Trophoblast cell (in vitro differentiated cells and primary cell): ENCODE data around the gene MED14.

Experiments
- DNase-seq, 2 donors: peaks; one replicate each; pipeline ENCODE4 v3.0.0-alpha.2; 2016
- H2AFZ ChIP-seq: 2 replicates; pipeline ENCODE4 v1.6.1; 2013; ENCODE audit warnings: low read length, moderate library complexity, mild to moderate bottlenecking; ENCODE audit not compliant: insufficient read depth, poor library complexity
- H2AK5ac ChIP-seq: 2 replicates; pipeline ENCODE4 v1.6.1; 2013; ENCODE audit warnings: mild to moderate bottlenecking, low read length
- H2BK120ac ChIP-seq: 2 replicates; pipeline ENCODE4 v1.6.1; 2013; ENCODE audit warnings: low read length, mild to moderate bottlenecking, moderate library complexity; ENCODE audit not compliant: insufficient read depth, poor library complexity
- H2BK12ac ChIP-seq: 2 replicates; pipeline ENCODE4 v1.6.1; 2013; ENCODE audit warnings: mild to moderate bottlenecking, low read length, moderate library complexity
- H2BK5ac ChIP-seq: 2 replicates; pipeline ENCODE4 v1.6.1; 2013; ENCODE audit warnings: low read length, low read depth, moderate library complexity, mild to moderate bottlenecking; ENCODE audit not compliant: poor library complexity
- H3K14ac ChIP-seq: 2 replicates; pipeline ENCODE4 v1.6.1; 2013; ENCODE audit warnings: mild to moderate bottlenecking, low read length
- H3K18ac ChIP-seq: 2 replicates; pipeline ENCODE4 v1.6.1; 2013; ENCODE audit warnings: mild to moderate bottlenecking, low read length
- H3K23ac ChIP-seq: 2 replicates; pipeline ENCODE4 v1.6.1; 2013; ENCODE audit warnings: low read length
- H3K27ac ChIP-seq: 2 replicates; pipeline ENCODE4 v1.5.1; 2013; ENCODE audit warnings: low read depth, mild to moderate bottlenecking, inconsistent platforms, low read length, moderate library complexity
- H3K27me3 ChIP-seq: 2 replicates; pipeline ENCODE4 v1.6.1; 2013; ENCODE audit warnings: inconsistent platforms, mild to moderate bottlenecking, low read length, moderate library complexity; ENCODE audit not compliant: insufficient read depth
- H3K36me3 ChIP-seq, 2 experiments: 1 replicate in 1 of 2; 2 replicates in 1 of 2; pipeline ENCODE4 v1.6.1; 2013; ENCODE audit warnings: low read length in 2 of 2, mild to moderate bottlenecking in 2 of 2, moderate library complexity in 1 of 2; ENCODE audit not compliant: insufficient read depth in 2 of 2, control insufficient read depth in 1 of 2
- H3K4ac ChIP-seq: 2 replicates; pipeline ENCODE4 v1.6.1; 2013; ENCODE audit warnings: low read depth, mild to moderate bottlenecking, low read length, moderate library complexity
- H3K4me1 ChIP-seq, 2 experiments: 1 replicate in 1 of 2; 2 replicates in 1 of 2; pipeline ENCODE4 v1.6.1; 2013; ENCODE audit warnings: low read length in 2 of 2, mild to moderate bottlenecking in 2 of 2, moderate library complexity in 1 of 2; ENCODE audit not compliant: insufficient read depth in 2 of 2, control insufficient read depth in 1 of 2
- H3K4me2 ChIP-seq: 2 replicates; pipeline ENCODE4 v1.6.1; 2013; ENCODE audit warnings: inconsistent platforms, mild to moderate bottlenecking, low read length, moderate library complexity
- H3K4me3 ChIP-seq: 2 replicates; pipeline ENCODE4 v1.5.1; 2013; ENCODE audit warnings: mild to moderate bottlenecking, low read depth, low read length, inconsistent platforms
- H3K79me1 ChIP-seq: one replicate; pipeline ENCODE4 v1.6.1; 2013; ENCODE audit warnings: low read length
- H3K79me2 ChIP-seq: 2 replicates; pipeline ENCODE4 v1.6.1; 2013; ENCODE audit warnings: low read length, mild to moderate bottlenecking; ENCODE audit not compliant: control insufficient read depth, insufficient read depth, poor library complexity
- H3K9ac ChIP-seq: 2 replicates; pipeline ENCODE4 v1.6.1; 2013; ENCODE audit warnings: mild to moderate bottlenecking, low read length
- H3K9me3 ChIP-seq: 2 replicates; pipeline ENCODE4 v1.6.1; 2013; ENCODE audit warnings: low read depth, mild to moderate bottlenecking, control low read depth, inconsistent platforms, low read length; ENCODE audit not compliant: insufficient read depth
- H4K12ac ChIP-seq: 2 replicates; pipeline ENCODE4 v1.6.1; 2013; ENCODE audit warnings: low read depth, mild to moderate bottlenecking, low read length, moderate library complexity
- H4K8ac ChIP-seq: 2 replicates; pipeline ENCODE4 v1.6.1; 2013; ENCODE audit warnings: low read depth, mild to moderate bottlenecking, low read length, moderate library complexity
- H4K91ac ChIP-seq: one replicate; pipeline ENCODE4 v1.6.1; 2013; ENCODE audit warnings: low read depth, mild to moderate bottlenecking, low read length, moderate library complexity
- WGBS: extraction: QIAGEN DNeasy Blood & Tissue Kit; methylation state at CpG from one replicate; pipeline ENCODE4 v1.1.7; 2013; ENCODE audit warnings: missing lambda C conversion rate; ENCODE audit not compliant: insufficient read length, insufficient coverage; ENCODE audit errors: extremely low coverage; 5-methylcytosine and 5-hydroxymethylcytosine counted together

Gene MED14

GRCh38 chrX:40780082-40780481 lies 44.7 kb upstream of the MED14 start:
- H3K9me3 ChIP-seq, result no peaks in the 10 kb centered on the region
- H3K79me1 ChIP-seq, result no peaks in the 10 kb centered on the region
- no peaks in the 10 kb centered on the region for H3K79me2 ChIP-seq
- WGBS, result no CpG with 5 or more reads among the region's 6 CpGs
- no peak overlapping the region for H2AFZ ChIP-seq
- no peaks in the 10 kb centered on the region for H3K4me1 ChIP-seq
- H3K23ac ChIP-seq, result no peak overlapping the region
- no peak overlapping the region for H2AK5ac ChIP-seq
- no peak overlapping the region for H3K4me3 ChIP-seq
- H3K9ac ChIP-seq, result no peak overlapping the region
- H4K8ac ChIP-seq, result no peak overlapping the region
- H3K18ac ChIP-seq, result no peak overlapping the region
- H3K4ac ChIP-seq, result no peak overlapping the region
- no peak for DNase-seq
- no peak overlapping the region for H3K4me2 ChIP-seq
- no peaks in the 10 kb centered on the region for H3K36me3 ChIP-seq
- H2BK120ac ChIP-seq, result no peak overlapping the region
- H2BK5ac ChIP-seq, result no peak overlapping the region
- H3K14ac ChIP-seq, result no peak overlapping the region
- H4K12ac ChIP-seq, result no peak overlapping the region
- no peaks in the 10 kb centered on the region for H3K27me3 ChIP-seq
- no peak overlapping the region for H2BK12ac ChIP-seq
- no peak overlapping the region for H4K91ac ChIP-seq
- H3K27ac ChIP-seq, result no peak overlapping the region

- DNase-seq, result no peak
- H2BK5ac ChIP-seq, result no peak overlapping the region
- no peak overlapping the region for H3K4ac ChIP-seq
- no peak overlapping the region for H3K23ac ChIP-seq
- H2AK5ac ChIP-seq, result no peak overlapping the region
- no peaks in the 10 kb centered on the region for H3K27me3 ChIP-seq
- peak overlapping the region; percentile 18 for H4K12ac ChIP-seq
- H3K4me2 ChIP-seq, result no peak overlapping the region
- no peak overlapping the region for H4K8ac ChIP-seq
- no peak overlapping the region for H3K14ac ChIP-seq
- no peaks in the 10 kb centered on the region for H3K36me3 ChIP-seq
- no peaks in the 10 kb centered on the region for H3K9me3 ChIP-seq
- no peak overlapping the region for H3K27ac ChIP-seq
- H2AFZ ChIP-seq, result no peak overlapping the region
- H3K4me3 ChIP-seq, result no peak overlapping the region
- H3K18ac ChIP-seq, result no peak overlapping the region
- H3K79me2 ChIP-seq, result no peaks in the 10 kb centered on the region
- no peaks in the 10 kb centered on the region for H3K4me1 ChIP-seq
- no peak overlapping the region for H2BK12ac ChIP-seq
- WGBS, result no CpG with 5 or more reads among the region's 4 CpGs
- no peaks in the 10 kb centered on the region for H3K79me1 ChIP-seq
- no peak overlapping the region for H3K9ac ChIP-seq
- H2BK120ac ChIP-seq, result no peak overlapping the region
- no peak overlapping the region for H4K91ac ChIP-seq
Observed at GRCh38 chrX:40778861-40779575, 43.7 kb upstream of the MED14 start.

DNA sequence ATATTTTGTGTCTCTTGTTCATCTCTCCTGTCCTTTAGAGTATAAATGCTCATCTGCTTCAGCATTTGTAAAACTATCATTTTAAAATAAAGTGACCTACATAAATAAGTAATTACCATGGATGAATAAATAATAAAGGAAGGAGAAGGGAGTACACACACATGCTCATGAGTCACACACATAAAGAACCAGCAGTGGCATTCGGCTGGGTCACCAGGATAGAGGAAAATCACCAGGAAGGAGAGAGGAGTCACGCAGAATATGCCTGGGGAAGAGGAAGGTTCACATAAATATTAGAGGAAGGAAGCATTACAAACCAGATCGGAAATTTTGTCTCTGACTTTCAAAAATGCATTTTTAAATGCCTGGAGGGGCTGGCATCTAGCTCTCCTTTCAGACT lies 38.5 kb upstream of the MED14 start:
- Histone ChIP-seq H3K9ac (no peak overlapping the region), H2AK5ac (no peak overlapping the region), H3K23ac (no peak overlapping the region), H3K18ac (no peak overlapping the region), H3K4ac (no peak overlapping the region), H4K8ac (no peak overlapping the region), H3K4me2 (no peak overlapping the region), H3K79me1 (no peaks in the 10 kb centered on the region), H2BK12ac (no peak overlapping the region), H3K27me3 (no peaks in the 10 kb centered on the region), H4K91ac (no peak overlapping the region), H2BK5ac (no peak overlapping the region), H3K9me3 (no peaks in the 10 kb centered on the region), H3K36me3 (no peaks in the 10 kb centered on the region), H3K27ac (no peak overlapping the region), H4K12ac (no peak overlapping the region), H3K4me3 (no peak overlapping the region), H3K14ac (no peak overlapping the region), H2AFZ (no peak overlapping the region), H2BK120ac (no peak overlapping the region), H3K4me1 (no peaks in the 10 kb centered on the region), H3K79me2 (no peaks in the 10 kb centered on the region)
- no CpG with 5 or more reads among the region's 3 CpGs for WGBS
- DNase-seq, result peak in 1 of 2 donors; percentile 5

GRCh38 chrX:40773188-40773587 lies 37.8 kb upstream of the MED14 start:
- H2AFZ ChIP-seq, result no peak overlapping the region
- no peak overlapping the region for H2BK5ac ChIP-seq
- H3K23ac ChIP-seq, result no peak overlapping the region
- no peak for DNase-seq
- H3K4me3 ChIP-seq, result no peak overlapping the region
- no peak overlapping the region for H2BK120ac ChIP-seq
- H4K8ac ChIP-seq, result no peak overlapping the region
- no peaks in the 10 kb centered on the region for H3K4me1 ChIP-seq
- H3K79me1 ChIP-seq, result no peaks in the 10 kb centered on the region
- H3K9me3 ChIP-seq, result no peaks in the 10 kb centered on the region
- no peaks in the 10 kb centered on the region for H3K79me2 ChIP-seq
- no peak overlapping the region for H3K18ac ChIP-seq
- no peak overlapping the region for H3K9ac ChIP-seq
- no peak overlapping the region for H3K4me2 ChIP-seq
- H2BK12ac ChIP-seq, result no peak overlapping the region
- H3K27me3 ChIP-seq, result no peaks in the 10 kb centered on the region
- no peak overlapping the region for H3K14ac ChIP-seq
- no peak overlapping the region for H3K4ac ChIP-seq
- H3K27ac ChIP-seq, result no peak overlapping the region
- no CpG with 5 or more reads among the region's 7 CpGs for WGBS
- no peaks in the 10 kb centered on the region for H3K36me3 ChIP-seq
- no peak overlapping the region for H4K12ac ChIP-seq
- no peak overlapping the region for H4K91ac ChIP-seq
- no peak overlapping the region for H2AK5ac ChIP-seq
